ENCODE data around the gene MED25.

- TF ChIP-seq, protein P1, sequence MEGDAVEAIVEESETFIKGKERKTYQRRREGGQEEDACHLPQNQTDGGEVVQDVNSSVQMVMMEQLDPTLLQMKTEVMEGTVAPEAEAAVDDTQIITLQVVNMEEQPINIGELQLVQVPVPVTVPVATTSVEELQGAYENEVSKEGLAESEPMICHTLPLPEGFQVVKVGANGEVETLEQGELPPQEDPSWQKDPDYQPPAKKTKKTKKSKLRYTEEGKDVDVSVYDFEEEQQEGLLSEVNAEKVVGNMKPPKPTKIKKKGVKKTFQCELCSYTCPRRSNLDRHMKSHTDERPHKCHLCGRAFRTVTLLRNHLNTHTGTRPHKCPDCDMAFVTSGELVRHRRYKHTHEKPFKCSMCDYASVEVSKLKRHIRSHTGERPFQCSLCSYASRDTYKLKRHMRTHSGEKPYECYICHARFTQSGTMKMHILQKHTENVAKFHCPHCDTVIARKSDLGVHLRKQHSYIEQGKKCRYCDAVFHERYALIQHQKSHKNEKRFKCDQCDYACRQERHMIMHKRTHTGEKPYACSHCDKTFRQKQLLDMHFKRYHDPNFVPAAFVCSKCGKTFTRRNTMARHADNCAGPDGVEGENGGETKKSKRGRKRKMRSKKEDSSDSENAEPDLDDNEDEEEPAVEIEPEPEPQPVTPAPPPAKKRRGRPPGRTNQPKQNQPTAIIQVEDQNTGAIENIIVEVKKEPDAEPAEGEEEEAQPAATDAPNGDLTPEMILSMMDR (IDR thresholded peaks at IDR 0.05; ENCODE audit: poor library complexity), result no peak
- TF ChIP-seq EZH2phosphoT487 (IDR thresholded peaks at IDR 0.05; ENCODE audit: low read depth, severe bottlenecking, unreplicated experiment), result no peak
Measured at GRCh38 chr19:49863935-49864320, 45.8 kb downstream of the MED25 start.

Measured in hepatocyte (in vitro differentiated cells).